HG02943 (cell line): Measurements from ENCODE around the gene PIAS1.
"Not testable (repeated sequence)": the region's sequence is repeated elsewhere in the genome, so short reads cannot be mapped to it uniquely, and the experiment has no call there.

ENCODE experiments used
- ATAC-seq: cut with Tn5 transposase; IDR thresholded peaks from one replicate; pipeline ENCODE4 v1.9.1; 2021; ENCODE audit warnings: mild to moderate bottlenecking, low read depth, moderate library complexity; ENCODE audit not compliant: unreplicated experiment

PIAS1 gene

DNA sequence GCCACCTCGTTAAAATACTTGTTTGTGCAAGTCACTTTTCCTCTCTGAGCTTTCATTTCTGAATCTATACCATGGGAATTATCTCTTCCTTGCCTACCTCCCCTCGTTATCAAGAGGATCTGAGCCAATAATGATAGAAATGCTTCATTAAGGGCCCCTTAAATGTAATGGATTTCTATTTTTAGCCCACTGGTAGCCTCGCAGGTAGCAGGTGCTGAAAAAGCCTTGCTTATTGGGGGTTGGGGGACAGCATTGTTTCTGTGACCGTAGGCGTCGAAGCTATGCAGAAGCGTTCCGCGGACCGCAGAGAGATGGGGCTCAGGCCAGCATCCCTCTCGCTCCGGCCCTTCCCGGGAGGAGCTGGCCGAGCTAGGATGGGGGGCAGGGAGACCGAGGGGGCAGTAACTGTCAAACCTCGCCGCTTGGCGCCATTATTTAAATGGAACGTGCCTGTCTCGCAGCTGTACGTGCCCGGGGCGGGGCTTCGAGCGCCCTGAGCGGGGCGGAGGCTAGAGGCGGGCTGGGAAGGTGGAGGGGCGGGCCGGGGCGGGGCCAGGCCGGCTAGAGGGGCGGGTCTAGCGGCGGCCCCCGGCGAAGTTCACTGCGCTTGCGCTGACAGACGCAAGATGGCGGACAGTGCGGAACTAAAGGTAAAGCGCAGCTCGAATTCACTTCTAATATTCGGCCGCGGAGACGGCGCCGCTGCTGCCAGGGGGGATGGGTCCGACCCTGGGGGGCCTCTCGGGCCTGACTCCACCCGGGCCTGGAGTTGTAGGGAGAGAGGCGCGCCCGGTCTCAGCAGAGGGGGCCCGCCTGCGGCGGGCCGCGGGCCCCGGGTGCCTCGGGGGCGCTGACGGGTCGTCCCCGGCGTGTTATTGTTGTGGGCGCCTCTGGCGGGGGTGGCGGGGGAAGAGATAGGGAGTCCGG is at the start of gene PIAS1:
Gene PIAS1, plus strand, starts transcription at position 615 of the 927 bp plus-strand sequence. Its CDS starts 12 bp downstream, at position 627.
- peak; percentile 74 for ATAC-seq

DNA sequence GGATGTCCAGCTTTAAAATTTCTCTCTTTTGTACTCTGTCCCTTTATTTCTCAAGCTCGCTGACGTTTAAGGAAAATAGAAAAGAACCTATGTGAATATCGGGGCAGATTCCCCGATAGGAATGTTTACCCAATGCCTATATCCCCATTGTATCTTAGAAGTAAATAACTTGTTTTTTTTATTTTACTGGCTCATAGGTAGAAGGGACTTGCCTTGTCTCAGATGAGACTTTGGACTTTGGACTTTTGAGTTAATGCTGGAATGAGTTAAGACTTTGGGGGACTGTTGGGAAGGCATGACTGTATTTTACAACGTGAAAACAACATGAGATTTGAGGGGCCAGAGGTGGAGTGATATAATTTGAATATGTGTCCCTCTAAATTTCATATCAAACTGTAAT is 46.5 kb upstream of the PIAS1 start:
- not testable (repeated sequence) for ATAC-seq

DNA sequence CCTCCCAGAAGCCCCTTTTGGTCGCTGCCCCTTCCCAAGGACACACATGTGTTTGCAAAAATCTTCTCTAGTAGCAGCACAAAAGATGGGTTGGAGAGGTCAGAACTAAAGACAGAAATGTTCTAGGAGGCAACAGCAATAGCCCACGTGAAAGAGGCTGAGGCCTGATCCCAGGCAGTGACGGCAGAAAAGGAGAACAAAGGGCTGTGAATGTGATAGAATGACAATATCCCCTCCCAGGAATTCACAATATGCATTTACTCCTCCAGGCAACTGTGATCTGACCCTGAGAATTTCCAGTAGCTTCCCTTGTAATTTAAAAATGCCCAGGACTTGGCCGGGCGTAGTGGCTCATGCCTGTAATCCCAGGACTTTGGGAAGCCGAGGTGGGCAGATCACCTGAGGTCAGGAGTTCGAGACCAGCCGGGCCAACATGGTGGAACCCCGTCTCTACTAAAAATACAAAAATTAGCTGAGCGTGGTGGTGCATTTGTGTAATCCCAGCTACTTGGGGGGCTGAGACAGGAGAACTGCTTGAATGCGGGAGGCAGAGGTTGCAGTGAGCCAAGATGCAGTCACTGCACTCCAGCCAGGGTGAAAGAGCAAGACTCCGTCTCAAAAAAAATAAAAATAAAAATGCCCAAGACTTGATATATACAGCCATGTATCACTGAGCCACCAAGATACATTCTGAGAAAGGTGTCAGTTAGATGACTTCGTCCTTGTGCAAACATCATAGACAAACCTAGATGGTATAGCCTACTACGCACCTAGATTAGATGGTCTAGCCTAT is 43.6 kb upstream of the PIAS1 start:
- ATAC-seq = no peak

DNA sequence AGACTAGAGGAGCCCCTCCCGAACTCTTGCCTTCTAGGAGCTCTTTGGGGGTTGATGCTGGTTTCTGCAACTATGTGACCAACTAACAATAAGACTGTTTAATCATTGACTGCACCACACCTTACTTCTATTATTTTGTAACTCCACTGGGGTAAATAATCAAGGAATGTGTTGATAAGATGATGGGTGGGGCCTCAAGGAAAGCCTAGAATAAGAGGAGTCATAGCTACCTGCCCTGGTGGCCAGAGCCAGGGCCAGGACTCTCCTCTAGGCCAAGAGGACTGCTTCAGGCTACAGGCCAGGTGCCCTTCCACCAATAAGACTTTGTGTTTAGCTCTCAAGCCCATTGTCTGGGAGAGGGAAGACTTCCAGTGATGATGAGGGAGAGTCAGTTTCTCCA is 41.2 kb upstream of the PIAS1 start:
- no peak for ATAC-seq

DNA sequence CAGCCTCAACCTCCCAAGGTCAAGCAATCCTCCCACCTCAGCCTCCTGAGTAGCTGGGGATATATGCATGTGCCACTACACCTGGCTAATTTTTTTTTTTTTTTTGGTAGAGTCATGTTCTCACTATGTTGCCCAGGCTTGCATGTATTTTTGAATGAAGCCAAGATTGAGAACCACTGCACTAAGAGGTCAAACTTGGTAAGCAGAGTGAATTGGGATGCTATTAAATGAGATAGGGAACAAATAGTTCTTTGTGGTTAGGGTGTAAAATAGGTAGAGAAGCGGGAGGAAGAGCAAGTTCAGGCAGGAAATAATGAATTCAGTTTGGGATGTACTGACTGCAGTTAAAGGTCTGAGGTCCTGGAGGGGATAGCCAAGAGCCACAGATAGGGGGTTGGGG is 39.9 kb upstream of the PIAS1 start:
- no peak for ATAC-seq

DNA sequence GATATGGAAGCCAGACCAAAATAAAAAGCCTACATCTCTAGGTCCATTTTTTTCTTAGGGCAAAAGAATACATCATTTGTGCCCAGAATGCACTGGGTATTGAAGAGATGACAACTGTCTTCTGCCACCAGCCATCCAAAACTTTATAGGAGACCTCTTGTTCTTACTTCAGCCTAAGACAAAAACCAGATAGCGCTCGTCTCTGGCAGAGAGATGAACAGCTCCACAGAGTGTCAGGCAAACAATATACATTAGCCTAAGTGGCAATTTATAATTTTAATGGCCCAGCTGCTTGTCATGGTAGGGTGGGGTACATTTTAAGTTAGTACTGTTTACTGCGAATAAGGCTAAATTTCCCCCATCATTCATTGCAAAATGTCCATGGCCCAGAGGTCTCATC is 38.9 kb upstream of the PIAS1 start:
- no peak for ATAC-seq

DNA sequence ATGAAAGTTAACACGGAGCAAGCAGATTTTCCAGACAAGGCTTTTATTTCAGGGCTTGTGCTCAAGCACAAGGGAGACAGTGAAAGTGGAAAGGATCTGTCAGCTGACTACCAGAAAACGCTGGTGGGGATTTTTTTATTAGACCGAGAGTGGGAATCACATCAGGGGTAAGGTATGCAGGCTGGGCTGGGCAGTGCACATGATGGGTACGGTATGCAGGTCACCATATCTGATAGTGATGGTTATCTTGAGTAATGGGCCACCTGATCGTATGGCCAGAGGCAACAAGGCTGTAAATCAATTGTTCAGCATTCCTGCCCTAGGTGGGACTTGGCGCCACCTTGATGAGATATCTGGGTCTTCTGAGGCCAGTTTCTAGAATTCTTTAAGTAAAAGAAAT is 36.9 kb upstream of the PIAS1 start:
- no peak for ATAC-seq

DNA sequence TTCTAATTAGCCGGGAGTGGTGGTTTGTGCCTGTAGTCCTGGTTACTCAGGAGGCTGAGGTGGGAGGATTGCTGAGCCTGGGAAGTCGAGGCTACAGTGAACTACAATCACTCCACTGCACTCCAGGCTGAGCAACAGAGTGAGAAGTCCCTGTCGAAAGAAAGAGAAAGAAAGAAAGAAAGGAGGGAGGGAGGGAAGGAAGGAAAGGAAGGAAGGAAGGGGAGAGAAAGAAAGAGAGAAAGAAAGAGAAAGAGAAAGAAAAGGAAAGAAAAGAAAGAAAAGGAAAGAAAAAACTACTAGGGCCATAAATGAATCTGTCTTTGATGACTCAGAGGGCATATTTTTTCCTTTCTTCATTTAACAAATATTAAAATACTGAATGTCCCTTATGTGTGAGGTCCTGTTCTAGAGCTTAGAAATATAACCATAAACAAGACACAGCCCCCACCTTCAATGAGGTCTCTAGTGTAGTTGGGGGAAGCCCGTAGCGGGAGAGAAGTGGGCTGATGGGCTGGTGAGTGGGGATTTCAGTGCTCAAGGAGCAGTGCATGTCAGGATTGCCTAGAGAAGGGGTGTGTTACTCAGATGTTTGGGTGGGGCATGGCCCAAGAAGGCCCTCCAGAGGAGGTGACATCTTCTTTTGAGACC is 35.2 kb upstream of the PIAS1 start:
- no peak for ATAC-seq

DNA sequence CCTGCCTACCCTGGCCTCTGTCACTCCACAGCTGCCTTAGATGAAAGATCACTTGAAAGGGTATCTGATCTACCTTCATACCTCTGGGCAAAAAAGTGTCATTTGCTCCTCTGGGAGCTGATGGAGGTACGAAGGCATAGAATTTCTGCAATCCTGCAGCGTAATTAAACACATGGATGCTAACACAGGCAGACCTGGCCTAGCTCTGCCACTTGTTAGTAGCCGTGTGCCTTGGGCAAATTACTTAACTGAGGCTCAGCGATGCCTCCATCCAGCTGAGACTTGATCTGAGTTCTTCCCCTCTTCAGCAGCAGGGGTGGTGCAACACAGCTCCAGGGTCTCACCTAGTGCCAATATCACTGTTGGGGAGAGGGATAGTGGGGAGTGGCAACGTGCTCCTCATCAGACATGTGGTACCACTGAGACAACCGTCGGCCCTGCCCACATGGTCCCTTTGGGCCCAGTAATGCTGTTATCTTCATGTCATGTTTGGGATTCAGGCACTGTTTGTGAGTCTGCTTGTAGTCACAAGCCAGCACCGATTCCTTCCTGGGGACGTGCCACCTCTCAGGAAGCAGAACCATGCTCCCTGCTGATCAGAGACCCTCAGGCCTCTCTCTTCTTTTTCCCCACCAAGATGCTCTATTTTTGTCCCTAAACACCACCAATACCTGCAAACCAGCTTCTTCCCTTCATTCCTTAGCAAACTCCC is 34.1 kb upstream of the PIAS1 start:
- ATAC-seq = no peak

DNA sequence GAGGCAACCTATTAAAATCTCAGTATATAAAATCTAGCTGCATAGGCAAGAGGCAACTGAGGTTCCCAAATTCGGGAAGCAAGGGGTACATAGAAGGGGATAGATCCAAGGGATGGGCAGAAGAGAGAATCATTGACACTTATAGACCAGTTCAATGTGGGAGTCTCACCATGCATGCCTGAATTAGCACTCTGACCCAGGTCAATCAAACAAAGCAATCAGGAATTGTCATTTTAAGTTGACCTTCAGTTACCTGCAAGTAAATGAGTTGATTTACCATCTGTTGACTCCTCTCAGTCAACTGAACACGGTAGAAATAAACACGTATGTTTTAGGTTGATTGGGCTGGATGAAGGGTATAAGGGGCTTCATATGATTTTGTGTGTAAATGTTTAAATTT is 33.4 kb upstream of the PIAS1 start:
- no peak for ATAC-seq

DNA sequence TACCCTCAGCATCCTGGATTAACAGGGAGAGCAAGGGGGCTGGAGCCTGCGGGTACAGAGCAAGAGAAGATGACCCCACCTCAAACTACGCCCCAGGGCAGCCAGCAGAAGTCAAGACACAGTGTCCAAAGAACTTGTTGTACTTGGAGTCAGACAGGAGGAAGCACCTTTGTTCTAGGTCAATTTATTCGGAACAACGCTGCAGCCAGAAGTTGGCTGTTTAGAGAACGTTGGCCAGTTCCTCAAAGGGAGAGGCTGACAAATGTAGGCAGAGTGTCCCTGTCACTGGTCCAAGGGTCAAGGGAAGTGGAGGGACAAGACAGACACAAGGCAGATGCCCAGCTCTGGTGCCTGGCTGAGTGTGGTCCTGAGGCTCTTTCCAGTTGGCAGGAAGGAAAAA is 32.1 kb upstream of the PIAS1 start:
- ATAC-seq = no peak

DNA sequence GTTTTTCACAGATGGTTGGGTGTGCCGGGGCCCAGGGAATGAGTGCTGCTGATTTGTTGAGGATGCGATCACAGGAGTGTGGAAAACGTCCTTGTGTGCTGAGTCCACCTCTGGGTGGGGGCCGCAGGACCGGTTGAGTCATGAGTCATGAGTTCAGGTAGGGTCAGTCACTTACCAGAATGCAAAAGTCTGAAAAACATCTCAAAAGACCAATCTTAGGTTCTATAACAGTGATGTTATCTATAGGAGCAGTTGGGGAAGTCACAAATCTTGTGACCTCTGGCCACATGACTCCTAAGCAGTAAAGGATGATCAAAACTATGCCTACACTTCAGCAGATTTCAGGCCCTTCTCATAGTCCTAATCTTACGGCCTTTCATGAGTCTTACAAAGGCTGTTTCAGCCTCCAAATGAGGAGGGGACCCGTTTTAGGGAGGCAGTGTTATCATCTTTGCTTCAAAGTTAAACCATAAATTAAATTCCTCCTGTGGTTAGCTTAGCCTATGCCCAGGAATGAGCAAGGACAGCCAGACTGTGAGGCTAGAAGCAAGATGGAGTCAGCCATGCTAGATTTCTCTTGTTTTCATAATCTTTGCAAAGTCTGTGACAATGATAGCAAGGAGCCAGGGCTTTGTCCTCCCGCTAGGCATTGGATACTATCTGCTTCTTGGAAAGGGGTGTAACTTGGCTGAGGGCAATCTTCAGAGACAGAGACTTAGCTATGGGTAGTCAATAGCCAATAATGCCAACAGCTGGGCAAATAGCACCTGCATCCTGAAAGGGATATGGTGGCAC is 30.6 kb upstream of the PIAS1 start:
- no peak for ATAC-seq

DNA sequence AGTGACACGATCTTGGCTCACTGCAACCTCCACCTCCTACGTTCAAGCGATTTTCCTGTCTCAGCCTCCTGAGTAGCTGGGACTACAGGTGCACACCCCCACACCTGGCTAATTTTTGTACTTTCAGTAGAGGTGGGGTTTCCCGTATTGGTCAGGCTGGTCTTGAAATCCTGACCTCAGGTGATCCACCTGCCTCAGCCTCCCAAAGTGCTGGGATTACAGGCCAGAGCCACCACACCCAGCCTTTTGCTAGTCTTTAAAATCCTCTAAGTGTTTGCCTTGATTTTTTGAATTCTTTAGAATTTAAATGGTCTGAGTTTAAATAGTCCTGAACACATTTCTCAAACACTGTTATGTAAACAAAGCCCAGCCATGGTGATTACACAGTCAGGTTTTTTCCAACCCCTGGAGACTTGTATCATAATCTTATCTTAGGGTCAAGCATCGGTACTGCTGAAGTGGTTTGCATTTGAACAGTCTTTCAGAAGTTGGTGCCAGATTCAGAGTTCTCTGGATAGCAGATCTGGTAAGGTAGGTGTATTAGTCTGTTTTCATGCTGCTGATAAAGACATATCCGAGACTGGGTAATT is 28.2 kb upstream of the PIAS1 start:
- no peak for ATAC-seq

DNA sequence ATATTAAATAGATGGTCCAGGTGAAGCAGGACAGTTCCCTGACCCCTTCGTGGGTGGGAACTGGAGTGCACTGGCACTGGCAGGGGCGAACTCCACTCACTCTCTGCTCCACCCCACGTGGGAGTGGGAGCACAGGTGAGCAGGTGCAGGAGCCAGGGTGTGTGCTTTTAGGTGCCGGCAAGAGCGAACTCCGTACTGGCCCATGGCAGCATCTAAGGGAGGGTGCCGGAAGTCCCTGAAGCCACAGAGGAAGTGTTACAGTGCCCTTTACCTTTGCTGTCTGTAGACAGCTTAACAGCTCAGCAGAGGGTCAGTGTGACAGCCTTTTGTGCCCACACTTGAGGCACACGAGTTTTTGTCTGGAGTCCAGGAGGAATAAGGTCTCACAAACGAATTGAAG is 26.7 kb upstream of the PIAS1 start:
- no peak for ATAC-seq

DNA sequence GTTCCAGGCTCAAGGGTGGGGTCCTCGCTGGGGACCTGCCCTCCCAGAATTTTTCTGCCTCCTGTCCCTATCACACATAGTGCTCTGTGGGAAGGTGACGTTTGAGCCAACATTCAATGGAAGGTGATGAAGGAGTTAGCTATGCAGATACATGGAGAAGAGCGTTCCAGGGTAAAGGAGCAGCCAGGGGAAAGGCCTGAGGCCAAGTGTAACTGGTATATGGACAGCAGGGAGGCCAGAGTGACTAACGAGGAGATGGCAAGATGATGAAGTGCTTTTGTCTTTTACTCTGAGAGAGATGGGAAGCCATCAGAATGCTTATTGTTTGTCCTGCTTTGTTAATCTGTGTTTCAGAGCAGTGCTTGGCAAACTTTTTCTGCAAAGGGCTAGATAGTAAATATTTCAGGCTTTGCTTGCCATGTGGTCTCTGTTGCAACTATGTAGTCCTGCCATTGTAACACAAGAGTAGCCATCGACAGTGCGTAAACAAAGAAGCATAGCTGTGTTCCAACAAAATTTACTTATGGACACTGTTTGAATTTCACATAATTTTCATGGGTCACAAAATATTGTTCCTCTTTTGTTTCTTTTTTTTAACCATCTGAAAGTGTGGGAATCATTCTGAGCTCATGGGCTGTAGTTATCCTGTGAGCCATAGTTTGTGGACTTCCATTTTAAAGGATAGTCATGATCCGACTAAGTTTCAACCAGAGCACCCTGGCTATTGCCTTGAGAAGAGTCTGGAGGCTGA is 25.8 kb upstream of the PIAS1 start:
- no peak for ATAC-seq

DNA sequence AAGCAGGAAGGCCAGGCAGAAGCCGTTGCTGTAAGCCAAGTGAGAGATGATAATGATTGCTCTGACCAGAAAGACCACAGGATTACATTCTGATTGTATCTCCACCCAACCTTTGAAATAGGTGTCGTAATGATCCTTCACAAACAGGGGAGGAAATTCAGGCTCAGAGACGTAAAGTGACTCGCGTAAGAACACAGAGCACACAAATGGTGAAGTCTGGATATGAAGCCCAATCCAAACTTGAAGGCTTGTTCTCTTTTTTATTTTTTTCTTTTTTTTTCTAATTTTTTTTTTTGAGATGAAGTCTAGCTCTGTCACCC is 25.3 kb upstream of the PIAS1 start:
- ATAC-seq = no peak

DNA sequence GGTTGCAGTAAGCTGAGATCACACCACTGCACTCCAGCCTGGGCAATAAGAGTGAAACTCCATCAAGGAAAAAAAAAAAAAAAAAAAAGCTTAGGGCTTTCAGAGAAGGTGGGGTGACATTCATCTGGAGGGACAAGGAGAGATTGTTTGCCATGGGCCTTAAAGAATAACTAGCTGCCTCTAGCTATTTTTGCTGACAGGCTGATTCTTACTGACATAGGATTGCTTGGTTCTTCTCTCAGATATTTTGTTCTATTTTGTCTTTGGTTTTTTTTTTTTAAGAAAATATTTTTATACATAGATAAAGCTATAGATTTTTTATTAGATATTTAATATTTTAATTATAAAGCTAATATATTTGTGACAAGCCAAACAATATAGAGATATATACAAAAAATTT is 24.2 kb upstream of the PIAS1 start:
- no peak for ATAC-seq

DNA sequence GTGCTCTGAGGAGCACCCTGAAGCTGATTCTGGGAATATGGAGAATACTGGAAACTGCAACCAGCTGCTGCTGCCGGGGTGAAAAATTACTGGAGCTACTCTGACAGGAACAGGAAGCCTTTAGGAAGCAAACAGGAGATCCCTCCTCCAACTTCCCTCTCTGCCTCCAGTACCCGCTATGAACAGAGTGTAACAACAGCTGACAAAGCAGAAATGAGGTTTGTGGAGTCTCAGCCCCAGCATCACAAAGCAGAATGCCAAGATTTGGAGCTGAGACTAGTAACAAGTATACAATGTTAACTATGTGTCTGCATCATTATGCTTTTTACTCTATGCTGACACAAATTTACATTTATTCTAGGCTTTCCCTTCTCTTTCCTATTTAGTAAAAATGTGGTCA is 22.7 kb upstream of the PIAS1 start:
- no peak for ATAC-seq

DNA sequence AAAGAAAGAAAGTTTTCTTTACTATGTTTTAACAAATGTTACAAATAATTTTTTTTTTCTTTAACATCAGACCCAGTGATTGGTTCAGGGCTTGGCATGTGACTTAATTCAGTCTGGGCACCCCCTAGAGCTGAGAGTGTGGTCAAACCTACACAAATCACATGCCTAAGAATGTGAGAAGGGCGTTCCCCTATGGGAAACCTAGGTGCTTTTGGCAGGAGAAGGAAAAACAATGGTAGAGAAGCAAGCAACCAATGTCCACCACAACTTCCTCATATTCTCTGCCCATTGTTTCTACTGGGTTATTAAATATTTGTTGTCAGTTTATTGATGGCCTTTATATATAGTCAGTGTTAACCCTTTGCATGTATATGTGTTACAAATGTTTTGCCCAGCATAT is 21.4 kb upstream of the PIAS1 start:
- ATAC-seq = no peak
